H1 (cell line): Measurements from ENCODE around the gene CTSS. TPM values are rescaled to one million over a fixed set of nuclear protein-coding genes. Genes with fewer than 3 reads are reported as not detected.

ENCODE experiments used
- CTCF ChIA-PET: fragments of 300-600 bp; sonication (Branson Sonifier 250); formaldehyde crosslinking; loops from one replicate; lab custom pipeline; 2021; ENCODE audit not compliant: partially characterized antibody; lab: Charles Lee
- POLR2A ChIA-PET: fragments of 300-600 bp; sonication (Branson Sonifier 250); formaldehyde crosslinking; loops from one replicate; lab custom pipeline; 2021; ENCODE audit warnings: inconsistent platforms; ENCODE audit not compliant: partially characterized antibody; lab: Charles Lee
- DNase-seq, 2 experiments: peaks; one replicate each; pipeline versions ENCODE4 v3.0.0 to v3.0.0-alpha.2; 2010 to 2022; ENCODE audit warnings: low spot score in 2 of 2, low read depth in 1 of 2, mixed read lengths in 1 of 2
- FAIRE-seq: peaks from 2 replicates; lab custom pipeline; 2011; peaks lifted over from hg19 to GRCh38; lab: Jason Lieb, UNC
- H2AFZ ChIP-seq: 2 replicates; pipeline ENCODE4 v1.8.1; 2012; ENCODE audit warnings: low read length, inconsistent platforms
- H2AK5ac ChIP-seq: 2 replicates; pipeline ENCODE4 v1.6.1; 2013; ENCODE audit warnings: low read depth, low read length
- H2BK120ac ChIP-seq: replicated peaks from 2 replicates; pipeline ENCODE3; 2013; ENCODE audit warnings: low read depth, low read length, inconsistent platforms
- H2BK12ac ChIP-seq: 2 replicates; pipeline ENCODE4 v1.6.1; 2013; ENCODE audit warnings: low read depth, low read length
- H2BK15ac ChIP-seq: 2 replicates; pipeline ENCODE4 v1.6.1; 2013; ENCODE audit warnings: low read length
- H2BK20ac ChIP-seq: 2 replicates; pipeline ENCODE4 v1.6.1; 2013; ENCODE audit warnings: low read length
- H2BK5ac ChIP-seq: 2 replicates; pipeline ENCODE4 v1.6.1; 2013; ENCODE audit warnings: low read depth, low read length
- H3K14ac ChIP-seq: 2 replicates; pipeline ENCODE4 v1.6.1; 2013; ENCODE audit warnings: inconsistent platforms; ENCODE audit not compliant: insufficient read length
- H3K18ac ChIP-seq: 2 replicates; pipeline ENCODE4 v1.6.1; 2013; ENCODE audit warnings: low read length; ENCODE audit errors: extremely low read depth
- H3K23ac ChIP-seq: 2 replicates; pipeline ENCODE4 v1.6.1; 2013; ENCODE audit warnings: inconsistent platforms; ENCODE audit not compliant: insufficient read length
- H3K23me2 ChIP-seq: 2 replicates; pipeline ENCODE4 v1.6.1; 2013; ENCODE audit warnings: low read depth, low read length
- H3K27ac ChIP-seq: 2 replicates; pipeline ENCODE4 v1.6.1; 2011; ENCODE audit warnings: low read depth, low read length, inconsistent platforms
- H3K27me3 ChIP-seq, 4 experiments: replicated peaks in 1 of 4; 1 replicate in 1 of 4; 2 replicates in 3 of 4; pipeline versions ENCODE4 v1.6.1 to v1.8.1; 2011 to 2013; ENCODE audit warnings: low read length in 3 of 4, mild to moderate bottlenecking in 3 of 4, inconsistent platforms in 2 of 4, mixed read lengths in 2 of 4, moderate library complexity in 1 of 4; ENCODE audit not compliant: control insufficient read depth in 3 of 4, insufficient read depth in 3 of 4; ENCODE audit errors: extremely low read depth in 1 of 4
- H3K36me3 ChIP-seq, 4 experiments: 2 replicates each; pipeline versions ENCODE4 v1.6.1 to v1.8.1; 2011 to 2013; ENCODE audit warnings: mild to moderate bottlenecking in 4 of 4, low read length in 3 of 4, moderate library complexity in 2 of 4, control low read depth in 1 of 4, inconsistent platforms in 1 of 4; ENCODE audit not compliant: insufficient read depth in 4 of 4, control insufficient read depth in 2 of 4
- H3K4ac ChIP-seq: replicated peaks from 2 replicates; pipeline ENCODE3; 2013; ENCODE audit warnings: low read length, low read depth, mixed read lengths, inconsistent platforms; ENCODE audit not compliant: insufficient read length
- H3K4me1 ChIP-seq, 4 experiments: replicated peaks in 1 of 4; 1 replicate in 1 of 4; 2 replicates in 3 of 4; pipeline versions ENCODE4 v1.6.1 to v1.8.1; 2011 to 2013; ENCODE audit warnings: low read length in 3 of 4, inconsistent platforms in 2 of 4, mixed read lengths in 1 of 4; ENCODE audit not compliant: insufficient read depth in 4 of 4, control insufficient read depth in 3 of 4
- H3K4me2 ChIP-seq, 2 experiments: 2 replicates each; pipeline versions ENCODE4 v1.6.1 to v1.8.1; 2011 to 2013; ENCODE audit warnings: low read depth in 2 of 2, low read length in 2 of 2, control low read depth in 1 of 2, inconsistent platforms in 1 of 2, mild to moderate bottlenecking in 1 of 2; ENCODE audit not compliant: insufficient read depth in 1 of 2
- H3K4me3 ChIP-seq, 4 experiments: fragments of 200-600, 300-600 bp in 1 of 4; sonication (generic), shearing (Covaris generic), sonication (Bioruptor Twin) in 1 of 4; 2 replicates each; pipeline versions ENCODE4 v1.5.1 to v1.8.1; 2011 to 2016; ENCODE audit warnings: low read length in 4 of 4, low read depth in 3 of 4, control low read depth in 2 of 4, inconsistent platforms in 2 of 4, mild to moderate bottlenecking in 2 of 4, mixed read lengths in 1 of 4, moderate library complexity in 1 of 4; ENCODE audit not compliant: insufficient read depth in 2 of 4; ENCODE audit errors: extremely low read depth in 1 of 4
- H3K56ac ChIP-seq: replicated peaks from 2 replicates; pipeline ENCODE3; 2013; ENCODE audit warnings: low read depth, mild to moderate bottlenecking, mixed read lengths, low read length, inconsistent platforms; ENCODE audit not compliant: insufficient read length
- H3K79me1 ChIP-seq: 2 replicates; pipeline ENCODE4 v1.6.1; 2013; ENCODE audit warnings: low read depth, low read length, control low read depth
- H3K79me2 ChIP-seq, 2 experiments: 2 replicates each; pipeline versions ENCODE4 v1.6.1 to v1.8.1; 2012 to 2013; ENCODE audit warnings: low read length in 2 of 2, mild to moderate bottlenecking in 2 of 2, inconsistent platforms in 1 of 2; ENCODE audit not compliant: insufficient read depth in 2 of 2, control insufficient read depth in 1 of 2
- H3K9ac ChIP-seq, 4 experiments: replicated peaks in 1 of 4; 1 replicate in 1 of 4; 2 replicates in 3 of 4; pipeline versions ENCODE4 v1.6.1 to v1.8.1; 2011 to 2013; ENCODE audit warnings: low read depth in 3 of 4, low read length in 3 of 4, control low read depth in 2 of 4, mild to moderate bottlenecking in 2 of 4, moderate library complexity in 2 of 4, inconsistent platforms in 1 of 4; ENCODE audit errors: extremely low read depth in 1 of 4
- H3K9me3 ChIP-seq, 2 experiments: 2 replicates each; pipeline versions ENCODE4 v1.6.1 to v1.8.1; 2012 to 2013; ENCODE audit warnings: mild to moderate bottlenecking in 2 of 2, moderate library complexity in 2 of 2, control low read depth in 1 of 2, inconsistent platforms in 1 of 2, low read depth in 1 of 2, low read length in 1 of 2, mixed read lengths in 1 of 2; ENCODE audit not compliant: insufficient read depth in 2 of 2
- H4K20me1 ChIP-seq, 2 experiments: replicated peaks in 1 of 2; 2 replicates each; pipeline versions ENCODE3 to v1.8.1; 2011 to 2013; ENCODE audit warnings: inconsistent platforms in 2 of 2, low read length in 2 of 2, mild to moderate bottlenecking in 1 of 2; ENCODE audit not compliant: insufficient read depth in 2 of 2, control insufficient read depth in 1 of 2
- H4K5ac ChIP-seq: 2 replicates; pipeline ENCODE4 v1.6.1; 2013; ENCODE audit warnings: low read length, low read depth, mixed read lengths, inconsistent platforms; ENCODE audit not compliant: insufficient read length
- H4K8ac ChIP-seq: 2 replicates; pipeline ENCODE4 v1.8.0; 2013; ENCODE audit warnings: mild to moderate bottlenecking, moderate library complexity, low read length, inconsistent platforms; ENCODE audit not compliant: insufficient read depth; ENCODE audit errors: extremely low read depth
- H4K91ac ChIP-seq: replicated peaks from 2 replicates; pipeline ENCODE3; 2013; ENCODE audit warnings: low read length, mixed read lengths, inconsistent platforms; ENCODE audit not compliant: insufficient read length
- ATF2 ChIP-seq: IDR thresholded peaks from 2 replicates; pipeline ENCODE4 v1.6.1; 2012; ENCODE audit warnings: low read length, inconsistent platforms
- ATF3 ChIP-seq: IDR thresholded peaks from 2 replicates; pipeline ENCODE4 v1.6.1; 2011; ENCODE audit warnings: low read depth, mild to moderate bottlenecking, low read length; ENCODE audit not compliant: insufficient read depth
- CREB1 ChIP-seq: IDR thresholded peaks from 2 replicates; pipeline ENCODE4 v1.6.1; 2012; ENCODE audit warnings: inconsistent platforms
- EP300 ChIP-seq, 2 experiments: IDR thresholded peaks; 1 replicate in 1 of 2; 2 replicates in 1 of 2; pipeline ENCODE4 v1.6.1; 2011 to 2012; ENCODE audit warnings: low read depth in 2 of 2, low read length in 2 of 2, mild to moderate bottlenecking in 2 of 2, borderline replicate concordance in 1 of 2, inconsistent platforms in 1 of 2, moderate library complexity in 1 of 2
- EZH2 ChIP-seq: fragments of 200-600 bp; sonication (generic); IDR thresholded peaks from 2 replicates; pipeline ENCODE4 v1.7.1; 2012; ENCODE audit warnings: low read depth, mild to moderate bottlenecking, moderate library complexity, low read length, inconsistent platforms; ENCODE audit not compliant: severe bottlenecking
- MAFK ChIP-seq: IDR thresholded peaks from 2 replicates; pipeline ENCODE4 v1.6.1; 2012; ENCODE audit warnings: low read depth, mild to moderate bottlenecking, improper control_type of control experiment, low read length
- NANOG ChIP-seq: IDR thresholded peaks from 2 replicates; pipeline ENCODE4 v1.6.1; 2011; ENCODE audit warnings: low read length, low read depth, mild to moderate bottlenecking, inconsistent platforms; ENCODE audit not compliant: insufficient read depth, poor library complexity, severe bottlenecking
- POLR2A ChIP-seq, 2 experiments: IDR thresholded peaks; 1 replicate in 1 of 2; 2 replicates in 1 of 2; pipeline ENCODE4 v1.6.1; 2011; ENCODE audit warnings: low read depth in 2 of 2, low read length in 2 of 2, mild to moderate bottlenecking in 2 of 2; ENCODE audit errors: control extremely low read depth in 1 of 2
- RBBP5 ChIP-seq: IDR thresholded peaks from 2 replicates; pipeline ENCODE4 v1.7.1; 2012; ENCODE audit warnings: low read depth, mild to moderate bottlenecking, inconsistent platforms, low read length, moderate library complexity, borderline replicate concordance
- SAP30 ChIP-seq: fragments of 300-600 bp; sonication (generic); IDR thresholded peaks from 2 replicates; pipeline ENCODE4 v1.7.1; 2012; ENCODE audit warnings: low read length, moderate library complexity, mild to moderate bottlenecking, inconsistent platforms; ENCODE audit not compliant: insufficient read depth, insufficient replicate concordance
- SUZ12 ChIP-seq: fragments of 200-600 bp; sonication (generic); IDR thresholded peaks from 2 replicates; pipeline ENCODE4 v1.6.1; 2012; ENCODE audit warnings: mild to moderate bottlenecking, inconsistent platforms, low read length, moderate library complexity, mixed read lengths
- polyA plus RNA-seq, 7 experiments: library from polyadenylated mRNA; depleted of rRNA in 3 of 7; stranded (reverse) in 5 of 7; unstranded in 2 of 7; fragments of >200 nt in 5 of 7; fragments of 200-250 nt in 2 of 7; gene quantifications; 1 replicate in 5 of 7; 2 replicates in 1 of 7; 4 replicates in 1 of 7; pipeline versions ENCODE4 v1.2.1 to v1.2.3, GENCODE V29; 2011 to 2013; ENCODE audit warnings: missing spikeins in 2 of 7, mixed read lengths in 2 of 7
- total RNA-seq: library from RNA; stranded (reverse); fragmentation: NEBNext Ultra II Directional; extraction: Animal tissue kit (Norgen Biotek cat#: 25700); gene quantifications from 2 replicates; pipeline ENCODE4 v1.2.1, GENCODE V29; 2021

The CTSS gene
- total and polyA plus RNA-seq, 2 of the 8 experiments (the other 6 are each of a cell fraction or from before 2014, with no cell fraction given) = not detected

- no peak overlapping the region for H2BK15ac ChIP-seq
- no peak overlapping the region for H3K4ac ChIP-seq
- no peak overlapping the region for H3K4me2 ChIP-seq
- no peak overlapping the region for H3K14ac ChIP-seq
- H3K9me3 ChIP-seq = no peaks in the 10 kb centered on the region
- no peak overlapping the region for H3K27ac ChIP-seq
- H3K79me2 ChIP-seq = no peaks in the 10 kb centered on the region
- H3K79me1 ChIP-seq = no peaks in the 10 kb centered on the region
- no peak overlapping the region for H2BK20ac ChIP-seq
- H3K23me2 ChIP-seq = no peaks in the 10 kb centered on the region
- no peak overlapping the region for H3K56ac ChIP-seq
- H2BK5ac ChIP-seq = no peak overlapping the region
- FAIRE-seq (no peak), DNase-seq (no peak)
- ChIA-PET CTCF (interaction anchor here (0.6 to 1.0 kb wide), 2 partner anchors 45 to 297 kb away, joined by 3 read pairs; no protein-coding TSS in a partner anchor), POLR2A (no interaction called here)
- H3K9ac ChIP-seq = no peak overlapping the region
- H4K20me1 ChIP-seq = no peaks in the 10 kb centered on the region
- no peak overlapping the region for H3K18ac ChIP-seq
- H2BK120ac ChIP-seq = no peak overlapping the region
- H3K23ac ChIP-seq = no peak overlapping the region
- H4K5ac ChIP-seq = no peak overlapping the region
- no peak overlapping the region for H2BK12ac ChIP-seq
- no peaks in the 10 kb centered on the region for H3K36me3 ChIP-seq
- no peak overlapping the region for H3K4me3 ChIP-seq
- no peak overlapping the region for H2AK5ac ChIP-seq
- no peak overlapping the region for H4K8ac ChIP-seq
- H4K91ac ChIP-seq = no peak overlapping the region
- H3K27me3 ChIP-seq = no peaks in the 10 kb centered on the region
- no peak overlapping the region for H2AFZ ChIP-seq
- peaks cover 0 to 3% (median 0%) of the 10 kb centered on the region in 4 experiments; a peak in 1 of 7 replicates for H3K4me1 ChIP-seq
- no peak for TF ChIP-seq MAFK
- TF ChIP-seq ATF3 = no peak
- no peak for TF ChIP-seq POLR2A (IDR thresholded peaks at IDR 0.05; ENCODE audit: control extremely low read depth in 1 of 2, low read depth in 2 of 2, low read length in 2 of 2)
- TF ChIP-seq SUZ12 = no peak
- TF ChIP-seq EZH2 = no peak
- TF ChIP-seq EP300 (IDR thresholded peaks at IDR 0.05; ENCODE audit: borderline replicate concordance in 1 of 2, low read depth in 2 of 2, low read length in 2 of 2) = no peak
- no peak for TF ChIP-seq CREB1
- no peak for TF ChIP-seq ATF2
- no peak for TF ChIP-seq RBBP5
- no peak for TF ChIP-seq SAP30
- no peak for TF ChIP-seq NANOG
Observed at GRCh38 chr1:150787455-150787854, 21.9 kb upstream of the CTSS start.
